Smooth muscle cell of bladder (primary cell): ENCODE results near the gene SLC13A1. TPM values are rescaled to one million over a fixed set of nuclear protein-coding genes. Genes with fewer than 3 reads are reported as not detected.

ENCODE experiments used
- total RNA-seq: library from RNA; depleted of rRNA; stranded (reverse); fragments of >200 nt; gene quantifications from 2 replicates; pipeline ENCODE4 v1.2.3, GENCODE V29; 2014

SLC13A1 gene, protein sequence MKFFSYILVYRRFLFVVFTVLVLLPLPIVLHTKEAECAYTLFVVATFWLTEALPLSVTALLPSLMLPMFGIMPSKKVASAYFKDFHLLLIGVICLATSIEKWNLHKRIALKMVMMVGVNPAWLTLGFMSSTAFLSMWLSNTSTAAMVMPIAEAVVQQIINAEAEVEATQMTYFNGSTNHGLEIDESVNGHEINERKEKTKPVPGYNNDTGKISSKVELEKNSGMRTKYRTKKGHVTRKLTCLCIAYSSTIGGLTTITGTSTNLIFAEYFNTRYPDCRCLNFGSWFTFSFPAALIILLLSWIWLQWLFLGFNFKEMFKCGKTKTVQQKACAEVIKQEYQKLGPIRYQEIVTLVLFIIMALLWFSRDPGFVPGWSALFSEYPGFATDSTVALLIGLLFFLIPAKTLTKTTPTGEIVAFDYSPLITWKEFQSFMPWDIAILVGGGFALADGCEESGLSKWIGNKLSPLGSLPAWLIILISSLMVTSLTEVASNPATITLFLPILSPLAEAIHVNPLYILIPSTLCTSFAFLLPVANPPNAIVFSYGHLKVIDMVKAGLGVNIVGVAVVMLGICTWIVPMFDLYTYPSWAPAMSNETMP
- not detected in 2 replicates for total RNA-seq

DNA sequence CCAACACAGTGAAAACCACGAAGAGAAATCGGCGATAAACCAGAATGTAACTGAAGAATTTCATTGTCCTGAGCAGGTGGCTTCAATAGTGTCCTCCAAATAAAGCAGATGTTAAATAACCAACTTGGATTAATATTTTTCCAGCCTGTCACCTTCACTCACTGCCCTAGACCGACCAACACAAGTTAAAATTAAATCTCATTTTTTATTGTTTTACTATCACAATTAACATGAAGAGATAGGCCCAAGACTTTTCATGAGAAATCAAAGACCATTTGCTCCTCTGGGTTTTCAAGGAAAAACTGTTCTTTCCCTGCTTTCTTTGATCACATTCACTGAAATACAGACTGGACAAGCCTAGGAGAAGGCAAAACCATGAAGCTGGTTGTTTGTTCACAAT, at the start of gene SLC13A1:
Gene SLC13A1, minus strand, starts transcription at position 87 of the 400 bp plus-strand sequence. Its CDS starts 23 bp downstream, at position 64.

Other genes starting within 250 kb of the SLC13A1 start
- gene TAS2R16, start 204.3 kb downstream of the SLC13A1 start, total RNA-seq = not detected in 2 replicates